GM10248 (cell line): ENCODE data around the gene FGF7.
"Not testable (repeated sequence)": the region's sequence is repeated elsewhere in the genome, so short reads cannot be mapped to it uniquely, and the experiment has no call there.

Experiments
- CTCF ChIA-PET: fragments of 300-600 bp; sonication (Branson Sonifier 250); formaldehyde crosslinking; extraction: SDS; loops from one replicate; lab custom pipeline; 2021; ENCODE audit warnings: antibody characterized with exemption; lab: Yijun Ruan, JAX
- POLR2A ChIA-PET: fragments of 350-650 bp; sonication (Branson Sonifier 250); formaldehyde crosslinking; extraction: SDS; loops from one replicate; lab custom pipeline; 2020; ENCODE audit warnings: antibody characterized with exemption; lab: Yijun Ruan, JAX
- DNase-seq: peaks from one replicate; pipeline ENCODE4 v3.0.0; 2012; ENCODE audit errors: extremely low spot score
- TF ChIP-seq, protein P1 (sequence below): IDR thresholded peaks from 2 replicates; pipeline ENCODE4 v1.5.1; 2012; ENCODE audit warnings: mild to moderate bottlenecking, low read depth; ENCODE audit errors: extremely low read depth, missing control alignments, control extremely low read depth

Gene FGF7

GRCh38 chr15:49506341-49506740 is 83.3 kb downstream of the FGF7 start:
- CTCF ChIA-PET = no interaction called here
- POLR2A ChIA-PET = no interaction called here
- TF ChIP-seq, protein P1, sequence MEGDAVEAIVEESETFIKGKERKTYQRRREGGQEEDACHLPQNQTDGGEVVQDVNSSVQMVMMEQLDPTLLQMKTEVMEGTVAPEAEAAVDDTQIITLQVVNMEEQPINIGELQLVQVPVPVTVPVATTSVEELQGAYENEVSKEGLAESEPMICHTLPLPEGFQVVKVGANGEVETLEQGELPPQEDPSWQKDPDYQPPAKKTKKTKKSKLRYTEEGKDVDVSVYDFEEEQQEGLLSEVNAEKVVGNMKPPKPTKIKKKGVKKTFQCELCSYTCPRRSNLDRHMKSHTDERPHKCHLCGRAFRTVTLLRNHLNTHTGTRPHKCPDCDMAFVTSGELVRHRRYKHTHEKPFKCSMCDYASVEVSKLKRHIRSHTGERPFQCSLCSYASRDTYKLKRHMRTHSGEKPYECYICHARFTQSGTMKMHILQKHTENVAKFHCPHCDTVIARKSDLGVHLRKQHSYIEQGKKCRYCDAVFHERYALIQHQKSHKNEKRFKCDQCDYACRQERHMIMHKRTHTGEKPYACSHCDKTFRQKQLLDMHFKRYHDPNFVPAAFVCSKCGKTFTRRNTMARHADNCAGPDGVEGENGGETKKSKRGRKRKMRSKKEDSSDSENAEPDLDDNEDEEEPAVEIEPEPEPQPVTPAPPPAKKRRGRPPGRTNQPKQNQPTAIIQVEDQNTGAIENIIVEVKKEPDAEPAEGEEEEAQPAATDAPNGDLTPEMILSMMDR = no peak
- no peak for DNase-seq

DNA sequence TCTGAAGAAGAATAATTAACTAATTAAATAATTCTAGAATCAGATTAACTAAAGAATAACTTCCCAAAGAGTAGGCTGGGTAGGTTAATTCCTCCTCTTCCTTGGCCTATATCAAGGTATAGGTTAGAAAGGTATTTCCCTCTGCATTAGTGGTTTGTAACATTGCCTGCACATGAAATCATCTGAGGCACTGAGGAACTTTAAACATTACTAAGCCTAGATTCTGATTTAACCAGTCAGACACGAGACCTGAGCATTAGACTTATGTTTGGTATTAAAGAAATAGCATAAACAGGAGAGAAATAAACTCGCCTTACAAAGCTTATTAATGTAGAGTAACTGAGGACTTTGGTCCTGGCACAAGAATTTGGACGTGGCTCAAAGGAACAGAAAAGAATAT is 84.2 kb downstream of the FGF7 start:
- ChIA-PET CTCF (no interaction called here), POLR2A (no interaction called here)
- TF ChIP-seq, protein P1 = no peak
- no peak for DNase-seq

GRCh38 chr15:49512739-49513138 is 89.7 kb downstream of the FGF7 start:
- CTCF ChIA-PET, DNase-seq, POLR2A ChIA-PET: not testable (repeated sequence)

DNA sequence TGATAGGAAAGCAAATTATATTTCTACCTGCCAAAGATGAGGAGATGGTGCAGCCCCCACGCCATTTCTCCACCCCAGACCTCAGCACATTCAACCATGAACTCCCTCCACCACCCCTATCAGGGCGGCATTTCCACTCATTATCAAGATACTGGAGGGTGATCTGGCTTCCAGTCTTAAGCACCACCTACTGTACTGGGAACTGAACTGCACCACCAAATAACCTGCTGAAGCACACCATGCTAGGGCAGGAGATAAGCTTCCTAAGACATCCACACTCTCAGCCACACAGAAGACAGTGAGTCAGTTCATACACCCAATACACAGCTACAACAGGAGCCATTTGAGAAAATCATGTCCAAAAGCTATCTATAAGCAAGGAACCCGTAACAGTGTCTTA is 98.8 kb downstream of the FGF7 start:
- CTCF ChIA-PET = no interaction called here

GRCh38 chr15:49528289-49528688 is 105.2 kb downstream of the FGF7 start:
- DNase-seq = no peak
- ChIA-PET CTCF (no interaction called here), POLR2A (no interaction called here)
- TF ChIP-seq, protein P1 = no peak

More for the DNA sequence above, 98.8 kb downstream of the FGF7 start:
- POLR2A ChIA-PET = no interaction called here
- TF ChIP-seq, protein P1 = no peak
- DNase-seq = no peak

- DNase-seq = no peak
- ChIA-PET POLR2A (no interaction called here), CTCF (no interaction called here)
- TF ChIP-seq, protein P1 = no peak
Observed at GRCh38 chr15:49530092-49530491, 107.0 kb downstream of the FGF7 start.
